ENCODE results near the gene GNG7.

The GNG7 gene

DNA sequence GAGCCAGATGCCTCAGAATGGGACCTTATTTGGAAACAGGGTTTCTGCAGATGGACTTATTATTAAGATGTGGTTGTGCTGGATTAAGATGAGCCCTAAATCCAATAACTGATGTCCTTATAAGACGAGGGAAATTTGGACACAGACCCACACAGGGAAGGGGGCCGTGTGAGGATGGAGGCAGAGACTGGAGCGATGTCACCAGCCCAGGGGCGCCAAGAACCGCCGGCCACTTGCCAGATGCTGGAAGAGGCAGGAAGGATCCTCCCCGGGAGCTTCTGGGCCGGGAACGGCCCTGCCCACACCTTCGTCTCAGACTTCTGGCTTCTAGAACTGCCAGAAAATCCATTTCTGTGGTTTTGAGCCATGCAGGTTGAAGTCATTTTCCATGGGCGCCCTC is 26.6 kb downstream of the GNG7 start:
- no peak for ATAC-seq
- no peak for TF ChIP-seq CSDC2 (CRISPR knock-in tag; IDR thresholded peaks at IDR 0.05)
- no peak for TF ChIP-seq TSHZ2 (CRISPR knock-in tag; IDR thresholded peaks at IDR 0.05)
- TF ChIP-seq PATZ1 (CRISPR knock-in tag; IDR thresholded peaks at IDR 0.05; ENCODE audit: borderline replicate concordance) = no peak
- TF ChIP-seq PPARA (CRISPR knock-in tag; IDR thresholded peaks at IDR 0.05; ENCODE audit: borderline replicate concordance) = no peak
- TF ChIP-seq ZC3H10 (CRISPR knock-in tag; IDR thresholded peaks at IDR 0.05) = no peak
- TF ChIP-seq GLIS3 (CRISPR knock-in tag; IDR thresholded peaks at IDR 0.05) = no peak
- TF ChIP-seq ARNTL (CRISPR knock-in tag; IDR thresholded peaks at IDR 0.05; ENCODE audit: borderline replicate concordance, low read depth) = no peak

- no peak; the same call in 2 of the 3 replicates for ATAC-seq
- TF ChIP-seq PPARA (CRISPR knock-in tag; IDR thresholded peaks at IDR 0.05; ENCODE audit: borderline replicate concordance) (no peak), PATZ1 (CRISPR knock-in tag; IDR thresholded peaks at IDR 0.05; ENCODE audit: borderline replicate concordance) (no peak), BACH2 (CRISPR knock-in tag; IDR thresholded peaks at IDR 0.05; ENCODE audit: borderline replicate concordance) (no peak), CSRNP3 (CRISPR knock-in tag; IDR thresholded peaks at IDR 0.05) (no peak), TSHZ2 (CRISPR knock-in tag; IDR thresholded peaks at IDR 0.05) (no peak), GLIS3 (CRISPR knock-in tag; IDR thresholded peaks at IDR 0.05) (no peak), TCF4 (CRISPR knock-in tag; IDR thresholded peaks at IDR 0.05; ENCODE audit: borderline replicate concordance) (no peak), ARNTL (CRISPR knock-in tag; IDR thresholded peaks at IDR 0.05; ENCODE audit: borderline replicate concordance, low read depth) (no peak)
Observed at GRCh38 chr19:2670217-2670616, 32.3 kb downstream of the GNG7 start.

DNA sequence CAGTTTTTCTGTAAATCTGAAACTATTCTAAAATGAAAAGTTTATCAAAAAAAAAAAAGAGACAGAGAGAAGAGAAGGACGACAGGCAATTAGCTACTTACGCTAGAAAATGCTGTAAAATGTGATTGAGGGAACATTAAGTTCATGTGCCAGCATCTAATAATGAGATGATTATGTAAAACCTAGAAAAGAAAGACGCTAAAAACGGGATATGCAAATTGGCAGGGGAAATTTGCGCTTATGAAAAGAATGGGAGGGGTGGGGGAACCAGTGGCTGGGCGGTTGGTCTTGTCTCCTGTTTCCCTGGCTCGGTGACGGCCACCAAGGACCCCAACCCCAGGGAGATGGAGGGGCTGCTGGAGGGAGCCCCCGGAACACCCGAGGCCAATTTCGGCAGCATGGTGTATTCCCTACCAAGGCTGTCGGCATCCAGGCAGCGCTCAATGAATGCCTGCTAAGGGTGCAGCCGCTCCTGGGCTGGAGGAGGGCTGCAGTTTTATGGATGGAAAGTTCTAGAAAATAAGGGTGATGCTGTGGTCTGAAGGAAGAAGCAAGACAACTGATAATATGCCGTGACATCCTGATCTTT is 34.2 kb downstream of the GNG7 start:
- ATAC-seq = no peak
- TF ChIP-seq TSHZ2 (CRISPR knock-in tag; IDR thresholded peaks at IDR 0.05) (no peak), ZFP3 (CRISPR knock-in tag; IDR thresholded peaks at IDR 0.05) (no peak), TCF4 (CRISPR knock-in tag; IDR thresholded peaks at IDR 0.05; ENCODE audit: borderline replicate concordance) (no peak), ZFP30 (CRISPR knock-in tag; IDR thresholded peaks at IDR 0.05) (no peak), ISL1 (CRISPR knock-in tag; IDR thresholded peaks at IDR 0.05) (no peak), ZNF8 (CRISPR knock-in tag; IDR thresholded peaks at IDR 0.05) (no peak), ESRRG (CRISPR knock-in tag; IDR thresholded peaks at IDR 0.05) (no peak), ZNF565 (CRISPR knock-in tag; conservative IDR thresholded peaks at IDR 0.05; ENCODE audit: low read depth) (no peak), ARNTL (CRISPR knock-in tag; IDR thresholded peaks at IDR 0.05; ENCODE audit: borderline replicate concordance, low read depth) (no peak), SNAI2 (CRISPR knock-in tag; IDR thresholded peaks at IDR 0.05) (no peak), ZNF70 (CRISPR knock-in tag; IDR thresholded peaks at IDR 0.05) (no peak), PATZ1 (CRISPR knock-in tag; IDR thresholded peaks at IDR 0.05; ENCODE audit: borderline replicate concordance) (no peak)
- TF ChIP-seq, protein P1, sequence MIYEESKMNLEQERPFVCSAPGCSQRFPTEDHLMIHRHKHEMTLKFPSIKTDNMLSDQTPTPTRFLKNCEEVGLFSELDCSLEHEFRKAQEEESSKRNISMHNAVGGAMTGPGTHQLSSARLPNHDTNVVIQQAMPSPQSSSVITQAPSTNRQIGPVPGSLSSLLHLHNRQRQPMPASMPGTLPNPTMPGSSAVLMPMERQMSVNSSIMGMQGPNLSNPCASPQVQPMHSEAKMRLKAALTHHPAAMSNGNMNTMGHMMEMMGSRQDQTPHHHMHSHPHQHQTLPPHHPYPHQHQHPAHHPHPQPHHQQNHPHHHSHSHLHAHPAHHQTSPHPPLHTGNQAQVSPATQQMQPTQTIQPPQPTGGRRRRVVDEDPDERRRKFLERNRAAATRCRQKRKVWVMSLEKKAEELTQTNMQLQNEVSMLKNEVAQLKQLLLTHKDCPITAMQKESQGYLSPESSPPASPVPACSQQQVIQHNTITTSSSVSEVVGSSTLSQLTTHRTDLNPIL (CRISPR knock-in tag; IDR thresholded peaks at IDR 0.05; ENCODE audit: low read depth) = no peak
